Measurements from ENCODE around the gene STIP1. TPM values are rescaled to one million over a fixed set of nuclear protein-coding genes. Genes with fewer than 3 reads are reported as not detected.

The STIP1 gene
- total and polyA plus RNA-seq, 2 of the 8 experiments (the other 6 are each of a cell fraction or from before 2014, with no cell fraction given) = 140 to 329 TPM

DNA sequence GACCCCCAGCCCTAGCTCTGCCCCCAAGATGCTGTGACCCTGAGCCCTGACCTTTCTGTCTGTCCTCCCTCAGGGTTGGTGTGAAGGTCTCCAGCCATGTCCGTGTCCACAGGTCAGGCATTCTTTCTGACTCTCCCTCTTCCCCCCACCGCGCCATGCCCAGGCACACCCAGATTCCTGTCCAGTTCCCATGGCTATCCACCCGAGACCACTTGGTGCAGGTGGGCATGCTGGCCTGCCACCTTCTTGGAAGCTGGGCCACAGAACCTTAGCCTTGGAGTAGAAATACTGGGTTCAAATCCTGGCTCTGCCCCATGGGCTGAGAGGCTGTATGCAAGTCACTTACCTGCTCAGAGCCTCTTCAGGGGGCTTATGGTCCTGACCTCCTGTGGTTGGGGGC, 63.1 kb downstream of the STIP1 start (continued):
- TF ChIP-seq, protein P1, sequence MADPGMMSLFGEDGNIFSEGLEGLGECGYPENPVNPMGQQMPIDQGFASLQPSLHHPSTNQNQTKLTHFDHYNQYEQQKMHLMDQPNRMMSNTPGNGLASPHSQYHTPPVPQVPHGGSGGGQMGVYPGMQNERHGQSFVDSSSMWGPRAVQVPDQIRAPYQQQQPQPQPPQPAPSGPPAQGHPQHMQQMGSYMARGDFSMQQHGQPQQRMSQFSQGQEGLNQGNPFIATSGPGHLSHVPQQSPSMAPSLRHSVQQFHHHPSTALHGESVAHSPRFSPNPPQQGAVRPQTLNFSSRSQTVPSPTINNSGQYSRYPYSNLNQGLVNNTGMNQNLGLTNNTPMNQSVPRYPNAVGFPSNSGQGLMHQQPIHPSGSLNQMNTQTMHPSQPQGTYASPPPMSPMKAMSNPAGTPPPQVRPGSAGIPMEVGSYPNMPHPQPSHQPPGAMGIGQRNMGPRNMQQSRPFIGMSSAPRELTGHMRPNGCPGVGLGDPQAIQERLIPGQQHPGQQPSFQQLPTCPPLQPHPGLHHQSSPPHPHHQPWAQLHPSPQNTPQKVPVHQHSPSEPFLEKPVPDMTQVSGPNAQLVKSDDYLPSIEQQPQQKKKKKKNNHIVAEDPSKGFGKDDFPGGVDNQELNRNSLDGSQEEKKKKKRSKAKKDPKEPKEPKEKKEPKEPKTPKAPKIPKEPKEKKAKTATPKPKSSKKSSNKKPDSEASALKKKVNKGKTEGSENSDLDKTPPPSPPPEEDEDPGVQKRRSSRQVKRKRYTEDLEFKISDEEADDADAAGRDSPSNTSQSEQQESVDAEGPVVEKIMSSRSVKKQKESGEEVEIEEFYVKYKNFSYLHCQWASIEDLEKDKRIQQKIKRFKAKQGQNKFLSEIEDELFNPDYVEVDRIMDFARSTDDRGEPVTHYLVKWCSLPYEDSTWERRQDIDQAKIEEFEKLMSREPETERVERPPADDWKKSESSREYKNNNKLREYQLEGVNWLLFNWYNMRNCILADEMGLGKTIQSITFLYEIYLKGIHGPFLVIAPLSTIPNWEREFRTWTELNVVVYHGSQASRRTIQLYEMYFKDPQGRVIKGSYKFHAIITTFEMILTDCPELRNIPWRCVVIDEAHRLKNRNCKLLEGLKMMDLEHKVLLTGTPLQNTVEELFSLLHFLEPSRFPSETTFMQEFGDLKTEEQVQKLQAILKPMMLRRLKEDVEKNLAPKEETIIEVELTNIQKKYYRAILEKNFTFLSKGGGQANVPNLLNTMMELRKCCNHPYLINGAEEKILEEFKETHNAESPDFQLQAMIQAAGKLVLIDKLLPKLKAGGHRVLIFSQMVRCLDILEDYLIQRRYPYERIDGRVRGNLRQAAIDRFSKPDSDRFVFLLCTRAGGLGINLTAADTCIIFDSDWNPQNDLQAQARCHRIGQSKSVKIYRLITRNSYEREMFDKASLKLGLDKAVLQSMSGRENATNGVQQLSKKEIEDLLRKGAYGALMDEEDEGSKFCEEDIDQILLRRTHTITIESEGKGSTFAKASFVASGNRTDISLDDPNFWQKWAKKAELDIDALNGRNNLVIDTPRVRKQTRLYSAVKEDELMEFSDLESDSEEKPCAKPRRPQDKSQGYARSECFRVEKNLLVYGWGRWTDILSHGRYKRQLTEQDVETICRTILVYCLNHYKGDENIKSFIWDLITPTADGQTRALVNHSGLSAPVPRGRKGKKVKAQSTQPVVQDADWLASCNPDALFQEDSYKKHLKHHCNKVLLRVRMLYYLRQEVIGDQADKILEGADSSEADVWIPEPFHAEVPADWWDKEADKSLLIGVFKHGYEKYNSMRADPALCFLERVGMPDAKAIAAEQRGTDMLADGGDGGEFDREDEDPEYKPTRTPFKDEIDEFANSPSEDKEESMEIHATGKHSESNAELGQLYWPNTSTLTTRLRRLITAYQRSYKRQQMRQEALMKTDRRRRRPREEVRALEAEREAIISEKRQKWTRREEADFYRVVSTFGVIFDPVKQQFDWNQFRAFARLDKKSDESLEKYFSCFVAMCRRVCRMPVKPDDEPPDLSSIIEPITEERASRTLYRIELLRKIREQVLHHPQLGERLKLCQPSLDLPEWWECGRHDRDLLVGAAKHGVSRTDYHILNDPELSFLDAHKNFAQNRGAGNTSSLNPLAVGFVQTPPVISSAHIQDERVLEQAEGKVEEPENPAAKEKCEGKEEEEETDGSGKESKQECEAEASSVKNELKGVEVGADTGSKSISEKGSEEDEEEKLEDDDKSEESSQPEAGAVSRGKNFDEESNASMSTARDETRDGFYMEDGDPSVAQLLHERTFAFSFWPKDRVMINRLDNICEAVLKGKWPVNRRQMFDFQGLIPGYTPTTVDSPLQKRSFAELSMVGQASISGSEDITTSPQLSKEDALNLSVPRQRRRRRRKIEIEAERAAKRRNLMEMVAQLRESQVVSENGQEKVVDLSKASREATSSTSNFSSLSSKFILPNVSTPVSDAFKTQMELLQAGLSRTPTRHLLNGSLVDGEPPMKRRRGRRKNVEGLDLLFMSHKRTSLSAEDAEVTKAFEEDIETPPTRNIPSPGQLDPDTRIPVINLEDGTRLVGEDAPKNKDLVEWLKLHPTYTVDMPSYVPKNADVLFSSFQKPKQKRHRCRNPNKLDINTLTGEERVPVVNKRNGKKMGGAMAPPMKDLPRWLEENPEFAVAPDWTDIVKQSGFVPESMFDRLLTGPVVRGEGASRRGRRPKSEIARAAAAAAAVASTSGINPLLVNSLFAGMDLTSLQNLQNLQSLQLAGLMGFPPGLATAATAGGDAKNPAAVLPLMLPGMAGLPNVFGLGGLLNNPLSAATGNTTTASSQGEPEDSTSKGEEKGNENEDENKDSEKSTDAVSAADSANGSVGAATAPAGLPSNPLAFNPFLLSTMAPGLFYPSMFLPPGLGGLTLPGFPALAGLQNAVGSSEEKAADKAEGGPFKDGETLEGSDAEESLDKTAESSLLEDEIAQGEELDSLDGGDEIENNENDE (IDR thresholded peaks at IDR 0.05; ENCODE audit: insufficient replicate concordance, low read length) = no peak
- TF ChIP-seq, protein P2, sequence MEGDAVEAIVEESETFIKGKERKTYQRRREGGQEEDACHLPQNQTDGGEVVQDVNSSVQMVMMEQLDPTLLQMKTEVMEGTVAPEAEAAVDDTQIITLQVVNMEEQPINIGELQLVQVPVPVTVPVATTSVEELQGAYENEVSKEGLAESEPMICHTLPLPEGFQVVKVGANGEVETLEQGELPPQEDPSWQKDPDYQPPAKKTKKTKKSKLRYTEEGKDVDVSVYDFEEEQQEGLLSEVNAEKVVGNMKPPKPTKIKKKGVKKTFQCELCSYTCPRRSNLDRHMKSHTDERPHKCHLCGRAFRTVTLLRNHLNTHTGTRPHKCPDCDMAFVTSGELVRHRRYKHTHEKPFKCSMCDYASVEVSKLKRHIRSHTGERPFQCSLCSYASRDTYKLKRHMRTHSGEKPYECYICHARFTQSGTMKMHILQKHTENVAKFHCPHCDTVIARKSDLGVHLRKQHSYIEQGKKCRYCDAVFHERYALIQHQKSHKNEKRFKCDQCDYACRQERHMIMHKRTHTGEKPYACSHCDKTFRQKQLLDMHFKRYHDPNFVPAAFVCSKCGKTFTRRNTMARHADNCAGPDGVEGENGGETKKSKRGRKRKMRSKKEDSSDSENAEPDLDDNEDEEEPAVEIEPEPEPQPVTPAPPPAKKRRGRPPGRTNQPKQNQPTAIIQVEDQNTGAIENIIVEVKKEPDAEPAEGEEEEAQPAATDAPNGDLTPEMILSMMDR (IDR thresholded peaks at IDR 0.05; ENCODE audit: control extremely low read depth in 1 of 3, insufficient read depth in 1 of 3, low read depth in 1 of 3, low read length in 3 of 3) = no peak
- TF ChIP-seq EGR1 (IDR thresholded peaks at IDR 0.05; ENCODE audit: borderline replicate concordance, low read depth, low read length) = no peak

Data from H1 (cell line).